ENCODE measurements around the gene KIAA1958.

The KIAA1958 gene

DNA sequence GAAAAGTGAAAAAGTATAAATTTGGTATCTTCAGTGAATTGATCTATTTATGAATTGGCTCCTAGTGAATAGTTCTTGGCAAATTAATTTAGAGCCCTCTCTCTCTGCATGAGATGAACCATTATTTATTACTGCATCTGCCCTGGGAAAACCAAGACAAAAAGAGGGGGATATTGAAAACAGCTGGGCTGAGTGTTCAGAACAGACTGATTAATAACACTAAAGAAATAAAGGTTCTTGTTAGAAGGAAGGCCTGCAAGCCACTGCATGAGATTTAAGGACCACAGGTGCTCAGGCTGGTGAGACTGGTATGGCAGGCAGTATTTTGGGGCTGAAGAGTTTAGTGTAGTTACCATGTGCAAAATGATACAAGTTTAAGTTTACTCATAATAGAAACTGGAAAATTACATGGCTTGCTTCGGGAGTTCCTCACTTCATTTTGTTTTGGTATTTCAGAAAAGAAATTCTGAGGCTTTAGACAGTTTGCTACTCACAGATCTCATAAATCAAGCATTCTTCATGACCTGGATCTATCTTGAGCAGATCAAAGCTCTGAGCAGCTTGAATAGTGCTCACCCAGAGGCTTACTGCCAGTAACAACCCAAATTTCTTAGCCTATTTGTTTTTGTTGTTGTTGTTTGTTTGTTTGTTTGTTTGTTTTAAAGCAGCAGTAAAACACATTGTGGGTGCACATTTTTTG lies 56.1 kb downstream of the KIAA1958 start:
- TF ChIP-seq EP300 (IDR thresholded peaks at IDR 0.05; ENCODE audit: borderline replicate concordance), result no peak
- TF ChIP-seq TEAD4 (IDR thresholded peaks at IDR 0.05), result no peak
- TF ChIP-seq TCF12 (IDR thresholded peaks at IDR 0.05; ENCODE audit: low read depth), result no peak
- TF ChIP-seq, protein P1, sequence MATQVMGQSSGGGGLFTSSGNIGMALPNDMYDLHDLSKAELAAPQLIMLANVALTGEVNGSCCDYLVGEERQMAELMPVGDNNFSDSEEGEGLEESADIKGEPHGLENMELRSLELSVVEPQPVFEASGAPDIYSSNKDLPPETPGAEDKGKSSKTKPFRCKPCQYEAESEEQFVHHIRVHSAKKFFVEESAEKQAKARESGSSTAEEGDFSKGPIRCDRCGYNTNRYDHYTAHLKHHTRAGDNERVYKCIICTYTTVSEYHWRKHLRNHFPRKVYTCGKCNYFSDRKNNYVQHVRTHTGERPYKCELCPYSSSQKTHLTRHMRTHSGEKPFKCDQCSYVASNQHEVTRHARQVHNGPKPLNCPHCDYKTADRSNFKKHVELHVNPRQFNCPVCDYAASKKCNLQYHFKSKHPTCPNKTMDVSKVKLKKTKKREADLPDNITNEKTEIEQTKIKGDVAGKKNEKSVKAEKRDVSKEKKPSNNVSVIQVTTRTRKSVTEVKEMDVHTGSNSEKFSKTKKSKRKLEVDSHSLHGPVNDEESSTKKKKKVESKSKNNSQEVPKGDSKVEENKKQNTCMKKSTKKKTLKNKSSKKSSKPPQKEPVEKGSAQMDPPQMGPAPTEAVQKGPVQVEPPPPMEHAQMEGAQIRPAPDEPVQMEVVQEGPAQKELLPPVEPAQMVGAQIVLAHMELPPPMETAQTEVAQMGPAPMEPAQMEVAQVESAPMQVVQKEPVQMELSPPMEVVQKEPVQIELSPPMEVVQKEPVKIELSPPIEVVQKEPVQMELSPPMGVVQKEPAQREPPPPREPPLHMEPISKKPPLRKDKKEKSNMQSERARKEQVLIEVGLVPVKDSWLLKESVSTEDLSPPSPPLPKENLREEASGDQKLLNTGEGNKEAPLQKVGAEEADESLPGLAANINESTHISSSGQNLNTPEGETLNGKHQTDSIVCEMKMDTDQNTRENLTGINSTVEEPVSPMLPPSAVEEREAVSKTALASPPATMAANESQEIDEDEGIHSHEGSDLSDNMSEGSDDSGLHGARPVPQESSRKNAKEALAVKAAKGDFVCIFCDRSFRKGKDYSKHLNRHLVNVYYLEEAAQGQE (IDR thresholded peaks at IDR 0.05; ENCODE audit: low read depth), result no peak
- TF ChIP-seq ZBTB7A (IDR thresholded peaks at IDR 0.05; ENCODE audit: low read depth), result no peak
- no peak for TF ChIP-seq TAF1 (IDR thresholded peaks at IDR 0.05; ENCODE audit: low read depth)
- TF ChIP-seq CEBPB (IDR thresholded peaks at IDR 0.05), result no peak
- TF ChIP-seq YY1 (IDR thresholded peaks at IDR 0.05; ENCODE audit: low read depth), result no peak
- no peak for TF ChIP-seq CREB1 (IDR thresholded peaks at IDR 0.05; ENCODE audit: low read depth)
- no peak for TF ChIP-seq NFIC (IDR thresholded peaks at IDR 0.05)
- TF ChIP-seq, protein P2, sequence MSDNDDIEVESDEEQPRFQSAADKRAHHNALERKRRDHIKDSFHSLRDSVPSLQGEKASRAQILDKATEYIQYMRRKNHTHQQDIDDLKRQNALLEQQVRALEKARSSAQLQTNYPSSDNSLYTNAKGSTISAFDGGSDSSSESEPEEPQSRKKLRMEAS (IDR thresholded peaks at IDR 0.05), result no peak
- TF ChIP-seq, protein P3, sequence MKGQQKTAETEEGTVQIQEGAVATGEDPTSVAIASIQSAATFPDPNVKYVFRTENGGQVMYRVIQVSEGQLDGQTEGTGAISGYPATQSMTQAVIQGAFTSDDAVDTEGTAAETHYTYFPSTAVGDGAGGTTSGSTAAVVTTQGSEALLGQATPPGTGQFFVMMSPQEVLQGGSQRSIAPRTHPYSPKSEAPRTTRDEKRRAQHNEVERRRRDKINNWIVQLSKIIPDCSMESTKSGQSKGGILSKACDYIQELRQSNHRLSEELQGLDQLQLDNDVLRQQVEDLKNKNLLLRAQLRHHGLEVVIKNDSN (IDR thresholded peaks at IDR 0.05), result no peak

DNA sequence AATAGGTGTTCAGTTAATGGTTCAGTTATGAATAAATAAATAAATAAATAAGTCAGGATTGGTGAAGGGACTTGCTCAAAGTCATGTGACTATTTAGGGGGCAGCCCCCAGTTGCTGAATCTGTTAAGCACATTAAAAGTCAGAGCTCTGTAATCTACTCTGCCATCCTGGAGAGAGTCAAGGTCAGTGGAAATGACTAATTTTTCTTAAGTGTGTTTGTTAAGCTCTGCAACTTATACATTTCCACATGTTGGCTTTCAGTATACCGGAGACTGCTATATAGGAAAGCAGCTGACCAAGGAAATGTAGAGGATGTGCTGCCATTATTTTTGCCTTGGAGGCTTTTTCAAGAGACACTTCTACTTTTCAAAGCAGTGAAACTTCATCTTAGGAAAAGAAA lies 57.9 kb downstream of the KIAA1958 start:
- TF ChIP-seq, protein P3 (IDR thresholded peaks at IDR 0.05), result no peak
- TF ChIP-seq EP300 (IDR thresholded peaks at IDR 0.05; ENCODE audit: borderline replicate concordance) (no peak), EGR1 (IDR thresholded peaks at IDR 0.05) (no peak), FOXM1 (IDR thresholded peaks at IDR 0.05; ENCODE audit: borderline replicate concordance, low read depth) (no peak), YY1 (IDR thresholded peaks at IDR 0.05; ENCODE audit: low read depth) (no peak), ZBTB7A (IDR thresholded peaks at IDR 0.05; ENCODE audit: low read depth) (no peak), CREB1 (IDR thresholded peaks at IDR 0.05; ENCODE audit: low read depth) (no peak)

DNA sequence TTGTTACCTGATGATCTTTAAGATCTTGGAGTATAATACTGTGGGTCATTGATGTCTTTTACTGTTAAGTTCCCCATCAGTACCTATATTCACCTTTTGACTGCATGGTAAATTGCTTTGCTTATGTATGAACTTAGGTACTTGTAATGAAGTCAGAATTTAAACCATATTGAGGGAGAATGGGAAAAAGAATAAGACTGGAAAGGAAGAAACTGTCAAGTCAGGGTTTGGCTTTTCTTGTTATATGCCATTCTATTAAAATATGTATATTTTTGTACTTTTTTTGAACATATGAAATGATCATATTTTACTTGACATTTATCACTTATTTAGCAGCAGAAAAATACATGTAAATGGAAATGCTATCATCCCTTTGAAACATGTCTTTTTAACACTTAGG lies 58.6 kb downstream of the KIAA1958 start:
- TF ChIP-seq EP300 (IDR thresholded peaks at IDR 0.05; ENCODE audit: borderline replicate concordance) (no peak), ZBTB7A (IDR thresholded peaks at IDR 0.05; ENCODE audit: low read depth) (no peak)

DNA sequence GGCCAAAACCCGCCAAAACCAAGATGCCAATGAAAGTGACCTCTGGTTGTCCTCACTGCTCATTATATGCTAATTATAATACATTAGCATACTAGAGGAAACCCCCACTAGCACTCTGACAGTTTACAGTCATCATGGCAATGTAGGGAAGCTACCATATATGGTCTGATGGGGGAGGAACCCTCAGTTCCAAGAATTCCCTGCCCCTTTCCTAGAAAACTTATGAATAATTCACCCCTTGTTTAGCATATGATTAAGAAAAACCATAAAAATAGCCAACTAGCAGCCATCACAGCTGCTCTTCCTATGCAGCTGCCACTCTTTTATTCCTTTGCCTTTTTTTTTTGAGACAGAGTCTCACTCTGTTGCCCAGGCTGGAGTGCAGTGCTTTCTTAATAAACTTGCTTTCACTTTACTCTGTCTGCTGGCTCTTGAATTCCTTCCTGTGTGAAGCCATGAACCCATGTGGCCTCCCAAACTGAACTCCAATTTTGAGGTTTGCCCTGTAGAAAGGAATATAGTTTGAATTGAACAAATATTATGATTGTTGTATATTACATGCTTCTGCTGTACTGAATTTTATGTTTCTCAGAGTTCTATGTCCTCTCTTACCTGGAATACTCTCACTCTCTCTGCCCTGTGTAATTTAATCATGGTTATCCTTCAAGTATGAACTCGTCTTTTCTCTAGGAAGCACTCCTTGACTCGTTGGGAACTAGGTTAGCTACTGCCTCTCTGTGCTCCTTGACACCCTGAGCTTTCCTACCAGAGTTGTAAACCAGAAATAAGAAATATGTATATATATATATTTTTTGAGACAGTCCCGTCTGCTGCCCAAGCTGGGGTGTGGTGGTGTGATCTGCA lies 59.8 kb downstream of the KIAA1958 start:
- TF ChIP-seq EP300 (IDR thresholded peaks at IDR 0.05; ENCODE audit: borderline replicate concordance), result no peak
- TF ChIP-seq, protein P1 (IDR thresholded peaks at IDR 0.05; ENCODE audit: low read depth), result no peak
- no peak for TF ChIP-seq YY1 (IDR thresholded peaks at IDR 0.05; ENCODE audit: low read depth)
- no peak for TF ChIP-seq NFIC (IDR thresholded peaks at IDR 0.05)
- TF ChIP-seq, protein P2 (IDR thresholded peaks at IDR 0.05), result no peak
- no peak for TF ChIP-seq CEBPB (IDR thresholded peaks at IDR 0.05)
- TF ChIP-seq FOXM1 (IDR thresholded peaks at IDR 0.05; ENCODE audit: borderline replicate concordance, low read depth), result no peak
- no peak for TF ChIP-seq EGR1 (IDR thresholded peaks at IDR 0.05)
- no peak for TF ChIP-seq RAD21 (IDR thresholded peaks at IDR 0.05; ENCODE audit: low read depth)
- no peak for TF ChIP-seq TAF1 (IDR thresholded peaks at IDR 0.05; ENCODE audit: low read depth)
- TF ChIP-seq CREB1 (IDR thresholded peaks at IDR 0.05; ENCODE audit: low read depth), result no peak
- TF ChIP-seq ZBTB7A (IDR thresholded peaks at IDR 0.05; ENCODE audit: low read depth), result no peak
- no peak for TF ChIP-seq TCF12 (IDR thresholded peaks at IDR 0.05; ENCODE audit: low read depth)
- TF ChIP-seq, protein P3 (IDR thresholded peaks at IDR 0.05), result no peak
- TF ChIP-seq TEAD4 (IDR thresholded peaks at IDR 0.05), result no peak

DNA sequence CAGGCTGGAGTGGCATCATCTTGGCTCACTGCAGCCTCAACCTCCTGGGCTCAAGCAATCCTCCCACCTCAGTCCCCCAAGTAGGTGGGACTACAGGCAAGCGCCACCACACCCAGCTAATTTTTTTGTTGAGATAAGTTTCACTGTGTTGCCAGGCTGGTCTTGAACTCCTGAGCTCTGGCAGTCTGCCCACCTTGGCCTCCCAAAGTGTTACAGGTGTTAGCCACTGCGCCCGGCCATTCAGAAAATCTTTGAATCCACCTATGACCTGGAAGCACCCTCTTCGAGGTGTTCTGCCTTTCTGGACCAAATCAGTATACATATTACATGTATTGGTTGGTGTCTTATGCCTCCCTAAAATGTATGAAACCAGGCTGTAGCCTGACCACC lies 61.4 kb downstream of the KIAA1958 start:
- TF ChIP-seq RAD21 (IDR thresholded peaks at IDR 0.05; ENCODE audit: low read depth), result no peak
- no peak for TF ChIP-seq EGR1 (IDR thresholded peaks at IDR 0.05)
- TF ChIP-seq, protein P2 (IDR thresholded peaks at IDR 0.05), result no peak
- TF ChIP-seq, protein P1 (IDR thresholded peaks at IDR 0.05; ENCODE audit: low read depth), result no peak

All from Ishikawa (cell line).